Vagina (tissue), 2 donors: ENCODE data around the gene MTFR2. TPM values are rescaled to one million over a fixed set of nuclear protein-coding genes. Genes with fewer than 3 reads are reported as not detected.

Experiments used
- DNase-seq, 2 donors: peaks; one replicate each; pipeline ENCODE4 v3.0.0-alpha.2; 2017; ENCODE audit errors: extremely low spot score in 2 of 2
- H3K27ac ChIP-seq: fragments of 200-600 bp; sonication (generic); one replicate; pipeline ENCODE4 v1.5.1; 2019
- H3K27me3 ChIP-seq: fragments of 200-600 bp; sonication (generic); one replicate; pipeline ENCODE4 v1.5.1; 2019
- H3K36me3 ChIP-seq, 2 donors: fragments of 200-600 bp; sonication (generic); one replicate each; pipeline ENCODE4 v1.5.1; 2017 to 2019
- H3K4me1 ChIP-seq: fragments of 200-600 bp; sonication (generic); one replicate; pipeline ENCODE4 v1.5.1; 2019
- H3K4me3 ChIP-seq, 2 donors: fragments of 200-600 bp; sonication (generic); 1 replicate in 1 of 2; 2 replicates in 1 of 2; pipeline ENCODE4 v1.5.1; 2016 to 2019
- H3K9me3 ChIP-seq: fragments of 200-600 bp; sonication (generic); one replicate; pipeline ENCODE4 v1.5.1; 2019
- CTCF ChIP-seq, 3 experiments: fragments of 450-650 bp in 2 of 3; fragments of 200-600 bp in 1 of 3; sonication (generic) in 1 of 3; IDR thresholded peaks; one replicate each; pipeline ENCODE4 v1.5.1; 2017 to 2019; ENCODE audit warnings: antibody characterized with exemption in 3 of 3, mild to moderate bottlenecking in 2 of 3, moderate library complexity in 2 of 3
- POLR2A ChIP-seq, 2 donors: fragments of 450-650 bp; IDR thresholded peaks; one replicate each; pipeline ENCODE4 v1.6.1; 2017; ENCODE audit warnings: antibody characterized with exemption in 2 of 2, mild to moderate bottlenecking in 2 of 2, moderate library complexity in 2 of 2
- POLR2AphosphoS5 ChIP-seq, 2 donors: sonication (generic); formaldehyde crosslinking; IDR thresholded peaks; one replicate each; pipeline ENCODE4 v1.9.0; 2017; ENCODE audit warnings: antibody characterized with exemption in 2 of 2, mild to moderate bottlenecking in 2 of 2, low read depth in 1 of 2; ENCODE audit not compliant: insufficient read depth in 1 of 2
- intact Hi-C: fragments of 100-400 bp; cut with DNase I; formaldehyde crosslinking; loops from one replicate; pipeline ENCODE4 v1.15.1; 2023
- total RNA-seq: library from RNA; depleted of rRNA; stranded (reverse); fragments of >200 nt; gene quantifications from one replicate; pipeline ENCODE4 v1.2.3, GENCODE V29; 2016

The MTFR2 gene
- total RNA-seq, result 1.2 TPM

- H3K36me3 ChIP-seq, result no peaks in the 10 kb centered on the region
- no peaks in the 10 kb centered on the region for H3K27me3 ChIP-seq
- no peak within 1 kb of the TSS for H3K27ac ChIP-seq
- H3K4me3 ChIP-seq, result peak within 1 kb of the TSS; percentile 60 to 62
- peaks cover 21% of the 10 kb centered on the region for H3K4me1 ChIP-seq
- intact Hi-C loops, result no loop called here
- peak; percentile 99 for DNase-seq
- no peaks in the 10 kb centered on the region for H3K9me3 ChIP-seq
- TF ChIP-seq CTCF (IDR thresholded peaks at IDR 0.05), result no peak
- TF ChIP-seq POLR2AphosphoS5 (IDR thresholded peaks at IDR 0.05; ENCODE audit: insufficient read depth in 1 of 2, low read depth in 1 of 2), result peak; percentile 79 to 95
Measured at GRCh38 chr6:136249811-136250685, at the start of gene MTFR2. Gene MTFR2, minus strand, starts transcription at chr6:136250311. Its CDS starts 1,212 bp downstream, at chr6:136249099.

- no peak overlapping the region for H3K4me3 ChIP-seq
- intact Hi-C loops, result no loop called here
Measured at GRCh38 chr6:136294621-136295020, 44.5 kb upstream of the MTFR2 start.

GRCh38 chr6:136290410-136291010 is 40.4 kb upstream of the MTFR2 start:
- peak in 1 of 2 donors; percentile 92 for DNase-seq
- H3K4me3 ChIP-seq, result peak overlapping the region; percentile 93 to 94
- TF ChIP-seq POLR2AphosphoS5 (IDR thresholded peaks at IDR 0.05; ENCODE audit: insufficient read depth in 1 of 2, low read depth in 1 of 2), result no peak
- no peak for TF ChIP-seq POLR2A (IDR thresholded peaks at IDR 0.05)
- TF ChIP-seq CTCF (IDR thresholded peaks at IDR 0.05), result no peak
- H3K4me1 ChIP-seq, result peaks cover 46% of the 10 kb centered on the region
- intact Hi-C loops, result no loop called here
- no peaks in the 10 kb centered on the region for H3K9me3 ChIP-seq
- H3K36me3 ChIP-seq, result no peaks in the 10 kb centered on the region
- H3K27me3 ChIP-seq, result no peaks in the 10 kb centered on the region
- peak overlapping the region; percentile 100 for H3K27ac ChIP-seq

More at GRCh38 chr6:136294621-136295020, 44.5 kb upstream of the MTFR2 start:
- no peak overlapping the region for H3K27ac ChIP-seq
- H3K4me1 ChIP-seq, result peaks cover 14% of the 10 kb centered on the region
- H3K27me3 ChIP-seq, result no peaks in the 10 kb centered on the region
- no peak for DNase-seq
- H3K36me3 ChIP-seq, result no peaks in the 10 kb centered on the region
- no peaks in the 10 kb centered on the region for H3K9me3 ChIP-seq
- TF ChIP-seq POLR2AphosphoS5 (IDR thresholded peaks at IDR 0.05; ENCODE audit: insufficient read depth in 1 of 2, low read depth in 1 of 2) (no peak), POLR2A (IDR thresholded peaks at IDR 0.05) (no peak), CTCF (IDR thresholded peaks at IDR 0.05) (no peak)

- Histone ChIP-seq H3K9me3 (no peaks in the 10 kb centered on the region), H3K27me3 (no peaks in the 10 kb centered on the region), H3K4me3 (peak within 1 kb of the TSS; percentile 93 to 94), H3K36me3 (no peaks in the 10 kb centered on the region), H3K4me1 (peaks cover 53% of the 10 kb centered on the region), H3K27ac (peak within 1 kb of the TSS; percentile 100)
- peak; percentile 96 to 100 for TF ChIP-seq POLR2AphosphoS5 (IDR thresholded peaks at IDR 0.05; ENCODE audit: insufficient read depth in 1 of 2, low read depth in 1 of 2)
- TF ChIP-seq POLR2A (IDR thresholded peaks at IDR 0.05), result peak in 1 of 2 donors; percentile 97
- TF ChIP-seq CTCF (IDR thresholded peaks at IDR 0.05), result no peak
- intact Hi-C loops, result loop anchor here (5.0 kb wide), 1 partner anchor 792 kb away; the partner anchor contains the start of gene AHI1
- DNase-seq, result peak; percentile 99
Measured at GRCh38 chr6:136289579-136290409, 39.7 kb upstream of the MTFR2 start, which contains the start of gene BCLAF1. Gene BCLAF1, minus strand, starts transcription at chr6:136289846. Its CDS starts 9,980 bp downstream, at chr6:136279866.
